Testis (tissue), 2 donors: ENCODE results near the gene TMEM225B.

ENCODE experiments used
- CTCF ChIP-seq, 3 experiments: fragments of 450-650 bp in 2 of 3; fragments of 200-600 bp in 1 of 3; sonication (generic) in 1 of 3; IDR thresholded peaks; one replicate each; pipeline ENCODE4 v1.5.1; 2016 to 2019; ENCODE audit warnings: antibody characterized with exemption in 3 of 3, mild to moderate bottlenecking in 2 of 3, moderate library complexity in 1 of 3
- POLR2A ChIP-seq: fragments of 450-650 bp; IDR thresholded peaks from one replicate; pipeline ENCODE4 v1.6.1; 2017; ENCODE audit warnings: antibody characterized with exemption, mild to moderate bottlenecking, moderate library complexity

- no peak for TF ChIP-seq CTCF (IDR thresholded peaks at IDR 0.05)
- TF ChIP-seq POLR2A: no peak
These were observed 26.4 kb downstream of the TMEM225B start for GRCh38 chr7:99624484-99624883.
